HepG2 (cell line): ENCODE data around the gene CDC37L1. TPM values are rescaled to one million over a fixed set of nuclear protein-coding genes. Genes with fewer than 3 reads are reported as not detected.

ENCODE experiments used
- ARHGAP35 ChIP-seq: sonication (generic); formaldehyde crosslinking; IDR thresholded peaks from 2 replicates; pipeline ENCODE4 v1.9.0; 2022; ENCODE audit warnings: mild to moderate bottlenecking, inconsistent platforms, moderate library complexity, missing genetic modification reagents, borderline replicate concordance
- ARID4A ChIP-seq: sonication (generic); formaldehyde crosslinking; IDR thresholded peaks from 2 replicates; pipeline ENCODE4 v1.5.0; 2020; ENCODE audit warnings: mild to moderate bottlenecking, missing genetic modification reagents, borderline replicate concordance
- BATF2 ChIP-seq: sonication (generic); formaldehyde crosslinking; IDR thresholded peaks from 2 replicates; pipeline ENCODE4 v1.8.0; 2022; ENCODE audit warnings: mild to moderate bottlenecking, missing genetic modification reagents, moderate library complexity
- BRD4 ChIP-seq: sonication (generic); formaldehyde crosslinking; IDR thresholded peaks from 2 replicates; pipeline ENCODE4 v1.4.0; 2020; ENCODE audit warnings: missing genetic modification reagents
- FOXM1 ChIP-seq: sonication (generic); formaldehyde crosslinking; IDR thresholded peaks from 2 replicates; pipeline ENCODE4 v1.5.0; 2020; ENCODE audit warnings: missing genetic modification reagents
- FOXO1 ChIP-seq: sonication (generic); formaldehyde crosslinking; IDR thresholded peaks from 2 replicates; pipeline ENCODE4 v1.4.0; 2020; ENCODE audit warnings: missing genetic modification reagents
- GABPA ChIP-seq, 2 experiments: IDR thresholded peaks; 2 replicates each; pipeline ENCODE4 v1.6.1; 2011 to 2016; ENCODE audit warnings: low read depth in 2 of 2, low read length in 1 of 2, missing biosample characterization in 1 of 2, missing genetic modification characterization in 1 of 2
- HMGXB3 ChIP-seq: sonication (generic); formaldehyde crosslinking; IDR thresholded peaks from 2 replicates; pipeline ENCODE4 v1.4.0; 2020; ENCODE audit warnings: missing genetic modification reagents, borderline replicate concordance
- HOXA5 ChIP-seq: sonication (generic); formaldehyde crosslinking; IDR thresholded peaks from 2 replicates; pipeline ENCODE4 v1.4.0; 2020; ENCODE audit warnings: missing genetic modification reagents
- MTA1 ChIP-seq: sonication (generic); formaldehyde crosslinking; IDR thresholded peaks from 2 replicates; pipeline ENCODE4 v1.4.0; 2020; ENCODE audit warnings: missing genetic modification reagents, mild to moderate bottlenecking, borderline replicate concordance
- NFYB ChIP-seq: sonication (generic); formaldehyde crosslinking; IDR thresholded peaks from 2 replicates; pipeline ENCODE4 v1.4.0; 2020; ENCODE audit warnings: missing genetic modification reagents
- RARG ChIP-seq: sonication (generic); formaldehyde crosslinking; IDR thresholded peaks from 2 replicates; pipeline ENCODE4 v1.4.0; 2020; ENCODE audit warnings: low read depth, mild to moderate bottlenecking, missing genetic modification reagents
- SAFB2 ChIP-seq: sonication (generic); formaldehyde crosslinking; IDR thresholded peaks from 2 replicates; pipeline ENCODE4 v1.5.1; 2020; ENCODE audit warnings: missing genetic modification reagents, low read depth, mild to moderate bottlenecking, borderline replicate concordance
- SSRP1 ChIP-seq: IDR thresholded peaks from 2 replicates; pipeline ENCODE4 v1.6.1; 2016; ENCODE audit warnings: control low read depth
- ZFP36L1 ChIP-seq: sonication (generic); formaldehyde crosslinking; IDR thresholded peaks from 2 replicates; pipeline ENCODE4 v1.8.0; 2022; ENCODE audit warnings: mild to moderate bottlenecking, missing genetic modification reagents, moderate library complexity
- ZNF468 ChIP-seq: sonication (generic); formaldehyde crosslinking; IDR thresholded peaks from 2 replicates; pipeline ENCODE4 v1.8.0; 2022; ENCODE audit warnings: mild to moderate bottlenecking, moderate library complexity, missing genetic modification reagents
- ZNF557 ChIP-seq: sonication (generic); formaldehyde crosslinking; IDR thresholded peaks from 2 replicates; pipeline ENCODE4 v1.4.0; 2020; ENCODE audit warnings: missing genetic modification reagents
- ZNF569 ChIP-seq: sonication (generic); formaldehyde crosslinking; IDR thresholded peaks from 2 replicates; pipeline ENCODE4 v1.5.0; 2020; ENCODE audit warnings: mild to moderate bottlenecking, missing genetic modification reagents, moderate library complexity, borderline replicate concordance
- ZNF776 ChIP-seq: sonication (generic); formaldehyde crosslinking; IDR thresholded peaks from 2 replicates; pipeline ENCODE4 v1.4.0; 2020; ENCODE audit warnings: mild to moderate bottlenecking, missing genetic modification reagents
- polyA plus RNA-seq, 8 experiments: library from polyadenylated mRNA; depleted of rRNA in 3 of 8; stranded (reverse) in 7 of 8; unstranded in 1 of 8; fragments of >200 nt; fragmentation: Illumina TruSeq in 4 of 8; extraction: Trizol in 4 of 8; gene quantifications; 2 replicates each; pipeline versions ENCODE4 v1.2.1 to v1.2.3, GENCODE V29; 2011 to 2016; ENCODE audit warnings: low read depth in 4 of 8, missing spikeins in 1 of 8, mixed read lengths in 1 of 8; ENCODE audit not compliant: insufficient read depth in 1 of 8
- total RNA-seq, 5 experiments: library from RNA; depleted of rRNA; stranded (reverse); fragments of >200 nt; fragmentation: Illumina TruSeq; extraction: Trizol; gene quantifications; 2 replicates each; pipeline ENCODE4 v1.2.3, GENCODE V29; 2016; ENCODE audit warnings: low read depth in 1 of 5

CDC37L1 gene
- total and polyA plus RNA-seq, 2 of the 13 experiments (the other 11 are each of a cell fraction or from before 2014, with no cell fraction given): 5.5 to 17.0 TPM

- TF ChIP-seq ARID4A (CRISPR knock-in tag) (peak; percentile 75; the same call in 1 of the 2 replicates), MTA1 (CRISPR knock-in tag) (no peak; the same call in 1 of the 2 replicates), BRD4 (CRISPR knock-in tag) (no peak), SAFB2 (CRISPR knock-in tag) (no peak; the same call in 1 of the 2 replicates), BATF2 (CRISPR knock-in tag) (no peak), HMGXB3 (CRISPR knock-in tag) (no peak), NFYB (no peak), SSRP1 (CRISPR knock-in tag) (peak; percentile 24; the same call in 1 of the 2 replicates), RARG (CRISPR knock-in tag) (no peak), ZNF776 (CRISPR knock-in tag) (no peak), ZNF569 (no peak), ZFP36L1 (CRISPR knock-in tag) (peak; percentile 43; the same call in 1 of the 2 replicates), GABPA (IDR thresholded peaks at IDR 0.05; ENCODE audit: low read depth, low read length) (no peak), GABPA (CRISPR knock-in tag; IDR thresholded peaks at IDR 0.05; ENCODE audit: low read depth) (peak; percentile 45), ZNF468 (no peak), FOXM1 (CRISPR knock-in tag) (no peak), ARHGAP35 (CRISPR knock-in tag) (no peak), HOXA5 (CRISPR knock-in tag) (no peak), FOXO1 (CRISPR knock-in tag) (0 out of 2 replicates have a peak, but pooled peaks have one; percentile 18), ZNF557 (no peak)
Observed at GRCh38 chr9:4666042-4666699, 13.2 kb upstream of the CDC37L1 start, which contains the start of gene SPATA6L (continued).
